SK-N-SH (cell line): ENCODE data around the gene SCAI. TPM values are rescaled to one million over a fixed set of nuclear protein-coding genes. Genes with fewer than 3 reads are reported as not detected.

Experiments
- CTCF ChIA-PET: fragments of 300-600, 350-600 bp; formaldehyde crosslinking; extraction: SDS; loops from one replicate; lab custom pipeline; 2021; lab: Yijun Ruan, JAX
- POLR2A ChIA-PET: fragments of 350-600 bp; sonication (Branson Sonifier 250); formaldehyde crosslinking; extraction: SDS; loops from one replicate; lab custom pipeline; 2020; ENCODE audit warnings: antibody characterized with exemption, inconsistent platforms; lab: Yijun Ruan, JAX
- DNase-seq: peaks from one replicate; pipeline ENCODE4 v3.0.0; 2012
- H2AFZ ChIP-seq: fragments of 200-600 bp; sonication (generic); 2 replicates; pipeline ENCODE4 v1.8.1; 2016; ENCODE audit warnings: antibody characterized with exemption, mild to moderate bottlenecking, low read depth
- H3F3A ChIP-seq: fragments of 200-600 bp; sonication (generic); replicated peaks from 2 replicates; pipeline ENCODE3; 2016; ENCODE audit warnings: antibody characterized with exemption, mild to moderate bottlenecking; ENCODE audit not compliant: insufficient read depth
- H3K27ac ChIP-seq, 2 experiments: fragments of 200-500 bp in 1 of 2; fragments of 200-600 bp in 1 of 2; sonication (Bioruptor generic) in 1 of 2; sonication (generic), shearing (Covaris generic) in 1 of 2; 2 replicates each; pipeline versions ENCODE4 v1.5.1 to v1.6.1; 2014 to 2016; ENCODE audit warnings: low read depth in 2 of 2, inconsistent platforms in 1 of 2, low read length in 1 of 2, mild to moderate bottlenecking in 1 of 2, mixed read lengths in 1 of 2
- H3K27me3 ChIP-seq: fragments of 200-600 bp; sonication (generic), shearing (Covaris generic); 2 replicates; pipeline ENCODE4 v1.6.1; 2016; ENCODE audit warnings: mixed run types; ENCODE audit not compliant: insufficient read depth
- H3K36me3 ChIP-seq, 2 experiments: fragments of 200-500 bp in 1 of 2; fragments of 200-600 bp in 1 of 2; sonication (Bioruptor generic) in 1 of 2; sonication (generic) in 1 of 2; replicated peaks in 1 of 2; 2 replicates each; pipeline versions ENCODE3 to v1.5.1; 2014 to 2016; ENCODE audit warnings: low read length in 1 of 2, mild to moderate bottlenecking in 1 of 2; ENCODE audit not compliant: insufficient read depth in 2 of 2, control insufficient read depth in 1 of 2
- H3K4me1 ChIP-seq, 2 experiments: fragments of 200-500 bp in 1 of 2; fragments of 200-600 bp in 1 of 2; sonication (Bioruptor generic) in 1 of 2; sonication (generic), shearing (Covaris generic) in 1 of 2; 2 replicates each; pipeline versions ENCODE4 v1.5.1 to v1.6.1; 2014 to 2016; ENCODE audit warnings: low read depth in 1 of 2, low read length in 1 of 2, mixed run types in 1 of 2; ENCODE audit not compliant: insufficient read depth in 2 of 2, control insufficient read depth in 1 of 2
- H3K4me2 ChIP-seq: fragments of 200-600 bp; sonication (generic), shearing (Covaris generic); 2 replicates; pipeline ENCODE4 v1.6.1; 2017; ENCODE audit warnings: mixed run types
- H3K4me3 ChIP-seq, 2 experiments: fragments of 200-500 bp in 1 of 2; fragments of 200-600 bp in 1 of 2; sonication (Bioruptor generic) in 1 of 2; sonication (generic), shearing (Covaris generic) in 1 of 2; 2 replicates each; pipeline versions ENCODE4 v1.5.1 to v1.8.1; 2014 to 2016; ENCODE audit warnings: low read depth in 2 of 2, inconsistent platforms in 1 of 2, low read length in 1 of 2, mild to moderate bottlenecking in 1 of 2, mixed read lengths in 1 of 2, moderate library complexity in 1 of 2
- H3K79me2 ChIP-seq: fragments of 200-600 bp; sonication (generic); 2 replicates; pipeline ENCODE4 v1.8.1; 2017; ENCODE audit warnings: mild to moderate bottlenecking; ENCODE audit not compliant: insufficient read depth
- H3K9ac ChIP-seq: fragments of 200-600 bp; sonication (generic); 2 replicates; pipeline ENCODE4 v1.6.1; 2017; ENCODE audit warnings: mixed run types
- H3K9me2 ChIP-seq: fragments of 200-600 bp; sonication (generic); 2 replicates; pipeline ENCODE4 v1.6.1; 2017; ENCODE audit warnings: mixed run types
- H3K9me3 ChIP-seq: fragments of 200-600 bp; sonication (generic); 2 replicates; pipeline ENCODE4 v1.6.1; 2017; ENCODE audit warnings: mixed run types, mild to moderate bottlenecking, moderate library complexity
- H4K20me1 ChIP-seq: fragments of 200-600 bp; sonication (generic); 2 replicates; pipeline ENCODE4 v1.6.1; 2017; ENCODE audit warnings: mild to moderate bottlenecking, mixed run types; ENCODE audit not compliant: insufficient read depth
- CHD2 ChIP-seq: fragments of 150-350 bp; IDR thresholded peaks from 2 replicates; pipeline ENCODE4 v1.6.1; 2018; ENCODE audit warnings: low read length; ENCODE audit not compliant: partially characterized antibody
- ELF1 ChIP-seq: IDR thresholded peaks from 2 replicates; pipeline ENCODE4 v1.4.0; 2012
- FOSL2 ChIP-seq: IDR thresholded peaks from 2 replicates; pipeline ENCODE4 v1.4.0; 2012; ENCODE audit warnings: low read depth, mild to moderate bottlenecking, moderate library complexity, borderline replicate concordance
- FOXJ3 ChIP-seq: sonication (generic); formaldehyde crosslinking; IDR thresholded peaks from 2 replicates; pipeline ENCODE4 v1.5.1; 2020; ENCODE audit warnings: mild to moderate bottlenecking, missing genetic modification reagents
- FOXM1 ChIP-seq: IDR thresholded peaks from 2 replicates; pipeline ENCODE4 v1.4.0; 2012; ENCODE audit warnings: low read depth, mild to moderate bottlenecking
- MEF2A ChIP-seq: IDR thresholded peaks from 2 replicates; pipeline ENCODE4 v1.4.0; 2012; ENCODE audit warnings: low read depth, borderline replicate concordance
- MXI1 ChIP-seq: IDR thresholded peaks from 2 replicates; pipeline ENCODE4 v1.6.1; 2012; ENCODE audit warnings: mild to moderate bottlenecking, low read depth, low read length, improper control_type of control experiment
- NFIC ChIP-seq: IDR thresholded peaks from 2 replicates; pipeline ENCODE4 v1.4.0; 2012; ENCODE audit warnings: borderline replicate concordance
- NRF1 ChIP-seq: IDR thresholded peaks from 2 replicates; pipeline ENCODE4 v1.6.1; 2012; ENCODE audit warnings: low read depth, mild to moderate bottlenecking, low read length
- POLR2AphosphoS5 ChIP-seq: IDR thresholded peaks from 2 replicates; pipeline ENCODE4 v1.6.1; 2012; ENCODE audit warnings: low read depth, low read length
- RAD21 ChIP-seq: IDR thresholded peaks from 2 replicates; pipeline ENCODE4 v1.6.1; 2012; ENCODE audit warnings: mild to moderate bottlenecking, low read length
- RCOR1 ChIP-seq: fragments of 150-350 bp; IDR thresholded peaks from 2 replicates; pipeline ENCODE4 v1.6.1; 2017; ENCODE audit warnings: antibody characterized with exemption, low read length
- RXRA ChIP-seq: IDR thresholded peaks from 2 replicates; pipeline ENCODE4 v1.4.0; 2012; ENCODE audit warnings: low read depth, mild to moderate bottlenecking, borderline replicate concordance
- SIN3A ChIP-seq: IDR thresholded peaks from 2 replicates; pipeline ENCODE4 v1.6.1; 2012; ENCODE audit warnings: low read depth, mild to moderate bottlenecking, low read length, moderate library complexity, borderline replicate concordance
- TEAD4 ChIP-seq: IDR thresholded peaks from 2 replicates; pipeline ENCODE4 v1.4.0; 2012; ENCODE audit warnings: mild to moderate bottlenecking, borderline replicate concordance; ENCODE audit not compliant: insufficient read depth
- WGBS: methylation state at CpG from one replicate; pipeline ENCODE4 v1.1.6; 2017; ENCODE audit warnings: low lambda C conversion rate; 5-methylcytosine and 5-hydroxymethylcytosine counted together
- polyA plus RNA-seq, 3 experiments: library from polyadenylated mRNA; depleted of rRNA; stranded (reverse); fragments of >200 nt; gene quantifications; 2 replicates each; pipeline ENCODE4 v1.2.3, GENCODE V29; 2012
- TF ChIP-seq, protein P1 (sequence below): fragments of 150-350 bp; IDR thresholded peaks from 2 replicates; pipeline ENCODE4 v1.6.1; 2017; ENCODE audit warnings: antibody characterized with exemption, low read length, low read depth, borderline replicate concordance
- TF ChIP-seq, protein P2 (sequence below): fragments of 200-600 bp; sonication (generic); IDR thresholded peaks from 2 replicates; pipeline ENCODE4 v1.6.1; 2017; ENCODE audit warnings: antibody characterized with exemption, mild to moderate bottlenecking, moderate library complexity
- TF ChIP-seq, protein P3 (sequence below): IDR thresholded peaks from 2 replicates; pipeline ENCODE4 v1.4.0; 2012; ENCODE audit warnings: low read depth
- TF ChIP-seq, protein P4 (sequence below): IDR thresholded peaks from 2 replicates; pipeline ENCODE4 v1.4.0; 2012; ENCODE audit warnings: low read depth, borderline replicate concordance
- TF ChIP-seq, protein P5 (sequence below): IDR thresholded peaks from 2 replicates; pipeline ENCODE4; 2012

The SCAI gene
- polyA plus RNA-seq, 1 of the 3 experiments (the other 2 are of a cell fraction) = 0.85 TPM

DNA sequence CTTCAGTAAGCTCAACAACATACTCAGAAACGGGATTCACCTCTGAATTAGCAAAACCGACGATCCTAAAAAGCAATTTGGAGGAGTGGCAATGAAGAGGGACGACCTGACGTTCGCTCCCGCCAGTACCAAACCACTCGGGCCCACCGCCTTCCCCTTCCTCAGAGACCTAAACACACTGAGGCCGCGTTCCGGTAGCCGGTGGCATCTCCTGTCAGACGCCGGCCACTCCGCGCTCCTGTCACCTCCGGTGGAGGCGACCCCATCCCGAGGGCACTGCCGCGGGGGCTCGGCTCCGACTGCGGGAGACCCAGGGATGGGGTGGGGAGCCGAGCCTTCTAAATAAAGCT, 45.7 kb upstream of the SCAI start:
- peaks cover 39% of the 10 kb centered on the region for H4K20me1 ChIP-seq
- CTCF ChIA-PET = no interaction called here
- no peaks in the 10 kb centered on the region for H3K9me2 ChIP-seq
- peaks cover 7 to 15% of the 10 kb centered on the region in 2 experiments; a peak in 2 of 4 replicates for H3K4me1 ChIP-seq
- H3K9me3 ChIP-seq = no peaks in the 10 kb centered on the region
- peak; percentile 51 for DNase-seq
- 2% methylated on average over 12 of the region's 26 CpGs for WGBS
- POLR2A ChIA-PET = interaction anchor here (2.0 kb wide), 1 partner anchor 10 kb away, joined by 8 read pairs; no protein-coding TSS in a partner anchor
- peak overlapping the region; percentile 98 for H3K9ac ChIP-seq
- H3K36me3 ChIP-seq = peaks cover 0 to 12% of the 10 kb centered on the region in 2 experiments
- peaks cover 71% of the 10 kb centered on the region for H3K79me2 ChIP-seq
- H2AFZ ChIP-seq = no peak overlapping the region
- H3K4me2 ChIP-seq = peak overlapping the region; percentile 99
- H3K27me3 ChIP-seq = no peaks in the 10 kb centered on the region
- no peak for TF ChIP-seq NFIC
- no peak for TF ChIP-seq NRF1
- TF ChIP-seq FOSL2 = no peak
- no peak for TF ChIP-seq POLR2AphosphoS5
- TF ChIP-seq MEF2A = no peak
- TF ChIP-seq RXRA = no peak
- TF ChIP-seq CHD2 = no peak
- TF ChIP-seq ELF1 = no peak
- TF ChIP-seq, protein P1, sequence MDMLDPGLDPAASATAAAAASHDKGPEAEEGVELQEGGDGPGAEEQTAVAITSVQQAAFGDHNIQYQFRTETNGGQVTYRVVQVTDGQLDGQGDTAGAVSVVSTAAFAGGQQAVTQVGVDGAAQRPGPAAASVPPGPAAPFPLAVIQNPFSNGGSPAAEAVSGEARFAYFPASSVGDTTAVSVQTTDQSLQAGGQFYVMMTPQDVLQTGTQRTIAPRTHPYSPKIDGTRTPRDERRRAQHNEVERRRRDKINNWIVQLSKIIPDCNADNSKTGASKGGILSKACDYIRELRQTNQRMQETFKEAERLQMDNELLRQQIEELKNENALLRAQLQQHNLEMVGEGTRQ = no peak
- TF ChIP-seq RCOR1 = no peak
- TF ChIP-seq FOXM1 = no peak
- TF ChIP-seq, protein P2, sequence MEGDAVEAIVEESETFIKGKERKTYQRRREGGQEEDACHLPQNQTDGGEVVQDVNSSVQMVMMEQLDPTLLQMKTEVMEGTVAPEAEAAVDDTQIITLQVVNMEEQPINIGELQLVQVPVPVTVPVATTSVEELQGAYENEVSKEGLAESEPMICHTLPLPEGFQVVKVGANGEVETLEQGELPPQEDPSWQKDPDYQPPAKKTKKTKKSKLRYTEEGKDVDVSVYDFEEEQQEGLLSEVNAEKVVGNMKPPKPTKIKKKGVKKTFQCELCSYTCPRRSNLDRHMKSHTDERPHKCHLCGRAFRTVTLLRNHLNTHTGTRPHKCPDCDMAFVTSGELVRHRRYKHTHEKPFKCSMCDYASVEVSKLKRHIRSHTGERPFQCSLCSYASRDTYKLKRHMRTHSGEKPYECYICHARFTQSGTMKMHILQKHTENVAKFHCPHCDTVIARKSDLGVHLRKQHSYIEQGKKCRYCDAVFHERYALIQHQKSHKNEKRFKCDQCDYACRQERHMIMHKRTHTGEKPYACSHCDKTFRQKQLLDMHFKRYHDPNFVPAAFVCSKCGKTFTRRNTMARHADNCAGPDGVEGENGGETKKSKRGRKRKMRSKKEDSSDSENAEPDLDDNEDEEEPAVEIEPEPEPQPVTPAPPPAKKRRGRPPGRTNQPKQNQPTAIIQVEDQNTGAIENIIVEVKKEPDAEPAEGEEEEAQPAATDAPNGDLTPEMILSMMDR = no peak
- TF ChIP-seq, protein P3, sequence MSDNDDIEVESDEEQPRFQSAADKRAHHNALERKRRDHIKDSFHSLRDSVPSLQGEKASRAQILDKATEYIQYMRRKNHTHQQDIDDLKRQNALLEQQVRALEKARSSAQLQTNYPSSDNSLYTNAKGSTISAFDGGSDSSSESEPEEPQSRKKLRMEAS = no peak
- no peak for TF ChIP-seq SIN3A
- no peak for TF ChIP-seq TEAD4
- TF ChIP-seq MXI1 = no peak
- TF ChIP-seq, protein P4, sequence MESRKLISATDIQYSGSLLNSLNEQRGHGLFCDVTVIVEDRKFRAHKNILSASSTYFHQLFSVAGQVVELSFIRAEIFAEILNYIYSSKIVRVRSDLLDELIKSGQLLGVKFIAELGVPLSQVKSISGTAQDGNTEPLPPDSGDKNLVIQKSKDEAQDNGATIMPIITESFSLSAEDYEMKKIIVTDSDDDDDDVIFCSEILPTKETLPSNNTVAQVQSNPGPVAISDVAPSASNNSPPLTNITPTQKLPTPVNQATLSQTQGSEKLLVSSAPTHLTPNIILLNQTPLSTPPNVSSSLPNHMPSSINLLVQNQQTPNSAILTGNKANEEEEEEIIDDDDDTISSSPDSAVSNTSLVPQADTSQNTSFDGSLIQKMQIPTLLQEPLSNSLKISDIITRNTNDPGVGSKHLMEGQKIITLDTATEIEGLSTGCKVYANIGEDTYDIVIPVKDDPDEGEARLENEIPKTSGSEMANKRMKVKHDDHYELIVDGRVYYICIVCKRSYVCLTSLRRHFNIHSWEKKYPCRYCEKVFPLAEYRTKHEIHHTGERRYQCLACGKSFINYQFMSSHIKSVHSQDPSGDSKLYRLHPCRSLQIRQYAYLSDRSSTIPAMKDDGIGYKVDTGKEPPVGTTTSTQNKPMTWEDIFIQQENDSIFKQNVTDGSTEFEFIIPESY = no peak
- no peak for TF ChIP-seq FOXJ3
- TF ChIP-seq RAD21 = no peak
- TF ChIP-seq, protein P5, sequence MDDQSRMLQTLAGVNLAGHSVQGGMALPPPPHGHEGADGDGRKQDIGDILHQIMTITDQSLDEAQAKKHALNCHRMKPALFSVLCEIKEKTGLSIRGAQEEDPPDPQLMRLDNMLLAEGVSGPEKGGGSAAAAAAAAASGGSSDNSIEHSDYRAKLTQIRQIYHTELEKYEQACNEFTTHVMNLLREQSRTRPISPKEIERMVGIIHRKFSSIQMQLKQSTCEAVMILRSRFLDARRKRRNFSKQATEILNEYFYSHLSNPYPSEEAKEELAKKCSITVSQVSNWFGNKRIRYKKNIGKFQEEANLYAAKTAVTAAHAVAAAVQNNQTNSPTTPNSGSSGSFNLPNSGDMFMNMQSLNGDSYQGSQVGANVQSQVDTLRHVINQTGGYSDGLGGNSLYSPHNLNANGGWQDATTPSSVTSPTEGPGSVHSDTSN = no peak
- peaks cover 3% of the 10 kb centered on the region for H3F3A ChIP-seq
- H3K27ac ChIP-seq = peak overlapping the region; percentile 79 to 87; a peak in 2 of 4 replicates
- H3K4me3 ChIP-seq = peak overlapping the region; percentile 69 to 77
